B cell (primary cell): ENCODE results near the gene INSR. TPM values are rescaled to one million over a fixed set of nuclear protein-coding genes. Genes with fewer than 3 reads are reported as not detected.

Source experiments
- ATAC-seq: fragments of 200-7000 bp; cut with Tn5 transposase; one replicate; pipeline ENCODE4 v1.10.0; 2021; ENCODE audit warnings: low read depth, mild to moderate bottlenecking, moderate number of reproducible peaks, moderate library complexity
- CTCF ChIA-PET: fragments of 350-600 bp; sonication (Branson Sonifier 250); formaldehyde crosslinking; loops from one replicate; lab custom pipeline; 2021; ENCODE audit warnings: antibody characterized with exemption, inconsistent platforms; lab: Charles Lee
- POLR2A ChIA-PET: fragments of 350-600 bp; sonication (Branson Sonifier 250); formaldehyde crosslinking; loops from one replicate; lab custom pipeline; 2021; ENCODE audit warnings: antibody characterized with exemption; lab: Charles Lee
- DNase-seq: peaks from one replicate; pipeline ENCODE4 v3.0.0; 2013
- H2AFZ ChIP-seq: 2 replicates; pipeline ENCODE4 v1.6.1; 2012; ENCODE audit warnings: mild to moderate bottlenecking, low read depth, low read length; ENCODE audit not compliant: insufficient read depth, poor library complexity, severe bottlenecking
- H3K27ac ChIP-seq, 2 donors: 1 replicate in 1 of 2; 2 replicates in 1 of 2; pipeline ENCODE4 v1.5.1; 2012 to 2013; ENCODE audit warnings: low read length in 2 of 2, mild to moderate bottlenecking in 2 of 2, moderate library complexity in 1 of 2
- H3K27me3 ChIP-seq, 4 experiments: fragments of 200-600 bp in 1 of 4; sonication (generic) in 1 of 4; replicated peaks in 1 of 4; 1 replicate in 2 of 4; 2 replicates in 2 of 4; pipeline versions ENCODE4 v1.6.1 to v1.7.0; 2013 to 2016; ENCODE audit warnings: low read length in 3 of 4, mild to moderate bottlenecking in 2 of 4, mixed read lengths in 1 of 4, moderate library complexity in 1 of 4; ENCODE audit not compliant: insufficient read depth in 4 of 4, control insufficient read depth in 3 of 4; ENCODE audit errors: control extremely low read depth in 1 of 4
- H3K36me3 ChIP-seq, 2 experiments: replicated peaks in 1 of 2; 1 replicate in 1 of 2; 2 replicates in 1 of 2; pipeline versions ENCODE4 v1.6.1 to v1.7.1; 2013; ENCODE audit warnings: low read length in 1 of 2; ENCODE audit not compliant: insufficient read depth in 2 of 2, control insufficient read depth in 1 of 2; ENCODE audit errors: control extremely low read depth in 1 of 2, extremely low read depth in 1 of 2
- H3K4me1 ChIP-seq, 2 donors: fragments of 200-600 bp in 1 of 2; sonication (generic) in 1 of 2; 1 replicate in 1 of 2; 2 replicates in 1 of 2; pipeline versions ENCODE4 v1.5.1 to v1.6.1; 2013 to 2017; ENCODE audit warnings: low read length in 2 of 2; ENCODE audit not compliant: control insufficient read depth in 2 of 2, insufficient read depth in 2 of 2
- H3K4me2 ChIP-seq: replicated peaks from 2 replicates; pipeline ENCODE3; 2012; ENCODE audit warnings: mild to moderate bottlenecking, low read depth, low read length; ENCODE audit not compliant: poor library complexity, severe bottlenecking
- H3K4me3 ChIP-seq, 5 experiments: fragments of 200-600 bp in 1 of 5; sonication (generic) in 1 of 5; 1 replicate in 3 of 5; 2 replicates in 2 of 5; pipeline versions ENCODE4 v1.5.1 to v1.7.0; 2011 to 2016; ENCODE audit warnings: low read length in 4 of 5, mild to moderate bottlenecking in 4 of 5, low read depth in 2 of 5, control low read depth in 1 of 5, moderate library complexity in 1 of 5; ENCODE audit not compliant: insufficient read depth in 1 of 5; ENCODE audit errors: control extremely low read depth in 1 of 5, extremely low read depth in 1 of 5
- H3K79me2 ChIP-seq: fragments of 200-600 bp; sonication (generic); one replicate; pipeline ENCODE4 v1.6.0; 2016; ENCODE audit warnings: low read length; ENCODE audit not compliant: control insufficient read depth, insufficient read depth
- H3K9ac ChIP-seq: fragments of 200-600 bp; sonication (generic); 2 replicates; pipeline ENCODE4 v1.6.1; 2017; ENCODE audit warnings: mild to moderate bottlenecking, low read length, moderate library complexity
- H3K9me3 ChIP-seq, 3 donors: one replicate each; pipeline versions ENCODE4 v1.6.1 to v1.7.1; 2013; ENCODE audit warnings: low read length in 2 of 3; ENCODE audit not compliant: control insufficient read depth in 2 of 3, insufficient read depth in 1 of 3; ENCODE audit errors: control extremely low read depth in 1 of 3
- H4K20me1 ChIP-seq: 2 replicates; pipeline ENCODE4 v1.6.0; 2012; ENCODE audit warnings: mild to moderate bottlenecking, low read length; ENCODE audit not compliant: insufficient read depth, control insufficient read depth, poor library complexity, severe bottlenecking
- H3K27ac Mint-ChIP-seq: one replicate; pipeline ENCODE4 v1.8.0; 2021; ENCODE audit warnings: mixed read lengths
- H3K27me3 Mint-ChIP-seq: one replicate; pipeline ENCODE4 v1.8.0; 2021; ENCODE audit warnings: mixed read lengths
- H3K4me1 Mint-ChIP-seq: one replicate; pipeline ENCODE4 v1.8.0; 2021; ENCODE audit warnings: mixed read lengths
- H3K4me3 Mint-ChIP-seq: one replicate; pipeline ENCODE4 v1.8.0; 2021; ENCODE audit warnings: mixed read lengths
- H3K9me3 Mint-ChIP-seq: one replicate; pipeline ENCODE4 v1.8.0; 2022; ENCODE audit warnings: mixed read lengths; ENCODE audit not compliant: insufficient read depth
- CTCF ChIP-seq: fragments of 200-600 bp; IDR thresholded peaks from one replicate; pipeline ENCODE4 v1.8.0; 2022; ENCODE audit warnings: antibody characterized with exemption, mild to moderate bottlenecking
- EZH2 ChIP-seq: IDR thresholded peaks from 2 replicates; pipeline ENCODE4 v1.6.1; 2012; ENCODE audit warnings: borderline replicate concordance, low read depth, mild to moderate bottlenecking, moderate library complexity, low read length; ENCODE audit not compliant: insufficient read depth, poor library complexity, severe bottlenecking
- WGBS: methylation state at CpG from one replicate; pipeline ENCODE4 v1.1.5; 2013; ENCODE audit warnings: missing lambda C conversion rate; ENCODE audit not compliant: insufficient coverage; 5-methylcytosine and 5-hydroxymethylcytosine counted together
- intact Hi-C: fragments of 100-400 bp; cut with micrococcal nuclease; formaldehyde crosslinking; loops from one replicate; pipeline ENCODE4 v1.10.0; 2022
- polyA plus RNA-seq: library from polyadenylated mRNA; depleted of rRNA; stranded (reverse); fragments of >200 nt; gene quantifications from 2 replicates; pipeline ENCODE4 v1.2.3, GENCODE V29; 2012
- total RNA-seq, 2 donors: library from RNA; stranded (reverse); fragments of 120-200 nt in 1 of 2; gene quantifications; 1 replicate in 1 of 2; 2 replicates in 1 of 2; pipeline versions ENCODE4 v1.2.3 to v1.2.4, GENCODE V29; 2013 to 2022

The INSR gene
- total and polyA plus RNA-seq, 2 donors (not counting 1 experiment from before 2014, with no cell fraction given) = 1.4 to 6.3 TPM

GRCh38 chr19:7124782-7125181 is 169.4 kb downstream of the INSR start:
- intact Hi-C loops = no loop called here
- Histone ChIP-seq H3K79me2 (no peaks in the 10 kb centered on the region), H3K36me3 (peaks cover 0 to 9% of the 10 kb centered on the region in 2 experiments), H4K20me1 (no peaks in the 10 kb centered on the region), H3K4me2 (no peak overlapping the region), H3K4me3 (no peak overlapping the region), H3K9ac (no peak overlapping the region), H3K27me3 (no peaks in the 10 kb centered on the region), H3K9me3 (peaks cover 0 to 19% (median 4%) of the 10 kb centered on the region in 3 donors), H3K27ac (no peak overlapping the region), H3K4me1 (no peaks in the 10 kb centered on the region), H2AFZ (no peak overlapping the region)
- POLR2A ChIA-PET = no interaction called here
- Mint-ChIP-seq H3K4me3 (no peak overlapping the region), H3K27me3 (no peaks in the 10 kb centered on the region), H3K4me1 (no peaks in the 10 kb centered on the region), H3K9me3 (no peaks in the 10 kb centered on the region), H3K27ac (no peak overlapping the region)
- WGBS = 38% methylated on average over 2 of the region's 3 CpGs
- no peak for TF ChIP-seq EZH2
- no peak for TF ChIP-seq CTCF
- DNase-seq (no peak), ATAC-seq (no peak)
- CTCF ChIA-PET = no interaction called here

- intact Hi-C loops = no loop called here
- Mint-ChIP-seq H3K27ac (no peak overlapping the region), H3K4me3 (no peak overlapping the region), H3K27me3 (no peaks in the 10 kb centered on the region), H3K4me1 (no peaks in the 10 kb centered on the region), H3K9me3 (no peaks in the 10 kb centered on the region)
- POLR2A ChIA-PET = no interaction called here
- TF ChIP-seq EZH2 = no peak
- H3K27ac ChIP-seq = no peak overlapping the region
- DNase-seq = no peak
- WGBS = 97% methylated on average over 16 of the region's 16 CpGs
- no peaks in the 10 kb centered on the region for H3K27me3 ChIP-seq
- CTCF ChIA-PET = no interaction called here
- H4K20me1 ChIP-seq = no peaks in the 10 kb centered on the region
- H3K4me1 ChIP-seq = no peaks in the 10 kb centered on the region
- H3K4me2 ChIP-seq = no peak overlapping the region
- no peaks in the 10 kb centered on the region for H3K79me2 ChIP-seq
- no peak for ATAC-seq
- no peak overlapping the region for H2AFZ ChIP-seq
- peaks cover 0 to 11% of the 10 kb centered on the region in 2 experiments for H3K36me3 ChIP-seq
- no peak overlapping the region for H3K9ac ChIP-seq
- H3K4me3 ChIP-seq = no peak overlapping the region
- peaks cover 0 to 19% (median 4%) of the 10 kb centered on the region in 3 donors for H3K9me3 ChIP-seq
These were observed 171.5 kb downstream of the INSR start for GRCh38 chr19:7122701-7123100.
